Measurements from ENCODE around the gene KLC3.
A peak's percentile ranks its signal among the peaks of the same experiment; 100 is the strongest.

KLC3 gene

GRCh38 chr19:45349430-45349941 lies 8.9 kb downstream of the KLC3 start:
- DNase-seq (ENCODE audit: low read depth), result no peak

- no peak for DNase-seq (ENCODE audit: low read depth)
Observed at GRCh38 chr19:45350477-45351058, 10.0 kb downstream of the KLC3 start.

GRCh38 chr19:45351401-45351952 lies 10.9 kb downstream of the KLC3 start:
- DNase-seq (ENCODE audit: low read depth), result no peak

GRCh38 chr19:45352062-45352461 lies 11.5 kb downstream of the KLC3 start:
- no peak for DNase-seq (ENCODE audit: low read depth)

GRCh38 chr19:45352471-45352870 lies 11.9 kb downstream of the KLC3 start:
- no peak for DNase-seq (ENCODE audit: low read depth)

GRCh38 chr19:45352914-45353796 lies 12.6 kb downstream of the KLC3 start:
- DNase-seq (ENCODE audit: low read depth), result no peak

GRCh38 chr19:45354241-45354842 lies 13.8 kb downstream of the KLC3 start:
- no peak for DNase-seq (ENCODE audit: low read depth)

- DNase-seq (ENCODE audit: low read depth), result no peak
Observed at GRCh38 chr19:45355402-45355801, 14.9 kb downstream of the KLC3 start.

GRCh38 chr19:45355910-45356309 lies 15.4 kb downstream of the KLC3 start:
- DNase-seq (ENCODE audit: low read depth), result no peak

- no peak for DNase-seq (ENCODE audit: low read depth)
Observed at GRCh38 chr19:45356760-45357444, 16.4 kb downstream of the KLC3 start.

- no peak for DNase-seq (ENCODE audit: low read depth)
Observed at GRCh38 chr19:45357445-45357783, 16.9 kb downstream of the KLC3 start.

- DNase-seq (ENCODE audit: low read depth), result no peak
Observed at GRCh38 chr19:45358213-45358792, 17.8 kb downstream of the KLC3 start.

- DNase-seq (ENCODE audit: low read depth), result no peak
Observed at GRCh38 chr19:45361608-45362007, 21.1 kb downstream of the KLC3 start.

GRCh38 chr19:45362291-45362690 lies 21.7 kb downstream of the KLC3 start:
- no peak for DNase-seq (ENCODE audit: low read depth)

- no peak for DNase-seq (ENCODE audit: low read depth)
Observed at GRCh38 chr19:45363861-45364459, 23.4 kb downstream of the KLC3 start.

GRCh38 chr19:45364696-45365095 lies 24.1 kb downstream of the KLC3 start:
- no peak for DNase-seq (ENCODE audit: low read depth)

- no peak for DNase-seq (ENCODE audit: low read depth)
Observed at GRCh38 chr19:45368127-45368526, 27.6 kb downstream of the KLC3 start.

GRCh38 chr19:45368737-45369340 lies 28.3 kb downstream of the KLC3 start:
- DNase-seq (ENCODE audit: low read depth), result no peak

- DNase-seq (ENCODE audit: low read depth), result peak; percentile 94
Observed at GRCh38 chr19:45370410-45371204, 30.1 kb downstream of the KLC3 start, which contains the start of gene ERCC2. Gene ERCC2, minus strand, starts transcription at chr19:45370573. Its CDS starts 33 bp downstream, at chr19:45370540.

All from fibroblast of the conjunctiva (primary cell).